HG02943 (cell line): ENCODE measurements around the gene FOXE1.

Source experiments
- ATAC-seq: cut with Tn5 transposase; IDR thresholded peaks from one replicate; pipeline ENCODE4 v1.9.1; 2021; ENCODE audit warnings: mild to moderate bottlenecking, low read depth, moderate library complexity; ENCODE audit not compliant: unreplicated experiment

The FOXE1 gene

GRCh38 chr9:97861148-97861475, 8.1 kb downstream of the FOXE1 start:
- ATAC-seq: no peak

- no peak for ATAC-seq
These were observed 10.3 kb downstream of the FOXE1 start for GRCh38 chr9:97863314-97863713.

GRCh38 chr9:97864396-97864795, 11.4 kb downstream of the FOXE1 start:
- no peak for ATAC-seq

- no peak for ATAC-seq
These were observed 13.3 kb downstream of the FOXE1 start for GRCh38 chr9:97866300-97866699.

- ATAC-seq: no peak
These were observed 13.8 kb downstream of the FOXE1 start for GRCh38 chr9:97866848-97867247.

GRCh38 chr9:97868859-97869258, 15.8 kb downstream of the FOXE1 start:
- ATAC-seq: no peak

- no peak for ATAC-seq
These were observed 20.4 kb downstream of the FOXE1 start for GRCh38 chr9:97873425-97873824.

- ATAC-seq: no peak
These were observed 20.9 kb downstream of the FOXE1 start for GRCh38 chr9:97873882-97874281.

- no peak for ATAC-seq
These were observed 21.6 kb downstream of the FOXE1 start for GRCh38 chr9:97874624-97875023.

- ATAC-seq: no peak
These were observed 22.1 kb downstream of the FOXE1 start for GRCh38 chr9:97875111-97875510.

GRCh38 chr9:97876061-97876460, 23.0 kb downstream of the FOXE1 start:
- no peak for ATAC-seq

GRCh38 chr9:97880336-97880735, 27.3 kb downstream of the FOXE1 start:
- no peak for ATAC-seq

GRCh38 chr9:97889941-97890887, 37.2 kb downstream of the FOXE1 start:
- ATAC-seq: no peak

GRCh38 chr9:97891736-97892135, 38.7 kb downstream of the FOXE1 start:
- no peak for ATAC-seq

GRCh38 chr9:97892421-97892820, 39.4 kb downstream of the FOXE1 start:
- ATAC-seq: no peak

- ATAC-seq: no peak
These were observed 42.2 kb downstream of the FOXE1 start for GRCh38 chr9:97895211-97895610.

- ATAC-seq: no peak
These were observed 42.8 kb downstream of the FOXE1 start for GRCh38 chr9:97895695-97896332.

GRCh38 chr9:97900103-97900737, 47.2 kb downstream of the FOXE1 start:
- ATAC-seq: no peak

- no peak for ATAC-seq
These were observed 47.9 kb downstream of the FOXE1 start for GRCh38 chr9:97900738-97901565.

GRCh38 chr9:97903177-97903576, 50.2 kb downstream of the FOXE1 start:
- no peak for ATAC-seq

- ATAC-seq: no peak
These were observed 51.7 kb downstream of the FOXE1 start for GRCh38 chr9:97904725-97905124.
